Measurements from ENCODE around the gene CYTH1.

CYTH1 gene

DNA sequence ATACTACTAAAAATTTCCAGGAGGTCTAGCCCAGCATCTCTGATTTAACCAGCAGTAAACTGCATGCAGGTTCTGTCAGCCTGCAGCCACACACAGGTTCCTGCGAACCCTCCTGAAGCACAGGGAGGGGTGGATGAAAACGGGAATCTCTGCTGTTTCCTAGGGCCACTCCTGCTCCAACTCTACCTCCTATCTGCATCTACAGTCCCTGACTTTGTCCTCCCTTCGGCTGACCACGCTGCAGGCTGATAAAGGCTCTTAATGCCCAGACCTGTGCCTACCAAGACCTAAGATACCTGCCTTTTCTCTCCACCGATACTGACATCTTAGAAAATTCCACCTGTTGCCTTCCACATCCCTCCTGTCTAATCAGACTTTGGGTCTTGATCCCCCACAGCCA lies 50.2 kb downstream of the CYTH1 start:
- no peak for DNase-seq

GRCh38 chr17:78729641-78730040 lies 52.4 kb downstream of the CYTH1 start:
- no peak for DNase-seq

DNA sequence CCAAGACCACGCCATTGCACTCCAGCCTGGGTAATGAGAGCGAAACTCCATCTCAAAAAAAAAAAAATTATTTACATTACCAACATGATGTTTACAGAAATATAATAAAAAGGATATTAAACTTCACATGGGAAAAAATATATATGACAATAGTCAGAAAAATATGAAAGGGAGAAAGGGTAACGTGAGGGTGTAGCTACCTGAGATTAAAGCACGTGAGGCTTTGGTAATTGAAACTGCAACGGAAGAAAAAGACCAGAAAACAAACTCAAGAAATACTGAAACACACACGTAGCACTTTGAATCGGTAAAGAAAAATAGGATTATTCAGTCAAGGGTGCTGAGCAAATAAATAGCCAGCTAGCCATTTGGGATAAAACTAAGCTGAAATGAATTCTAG lies 53.6 kb downstream of the CYTH1 start:
- no peak for DNase-seq

GRCh38 chr17:78727476-78728229 lies 54.4 kb downstream of the CYTH1 start:
- no peak for DNase-seq

GRCh38 chr17:78727057-78727456 lies 55.0 kb downstream of the CYTH1 start:
- DNase-seq: no peak

DNA sequence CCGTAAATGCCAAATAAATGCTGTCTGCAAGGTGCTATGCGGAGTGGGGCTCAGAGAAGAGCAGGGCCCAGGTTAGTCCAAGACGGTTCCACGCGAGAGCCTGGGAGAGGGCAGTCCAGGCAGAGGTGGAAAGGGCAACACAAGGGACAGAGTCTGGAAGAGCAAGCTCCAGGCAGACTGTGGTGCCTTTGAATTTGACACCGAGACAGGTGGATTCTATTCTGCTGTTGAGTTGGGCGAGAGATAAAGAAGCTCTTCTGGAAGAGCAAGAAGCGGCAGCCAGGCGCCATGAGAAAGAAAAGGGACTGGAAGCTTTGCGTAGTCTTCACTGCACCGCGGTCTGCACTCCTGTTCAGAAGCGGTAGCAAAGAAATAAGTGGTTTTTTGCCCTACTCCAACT lies 55.6 kb downstream of the CYTH1 start:
- no peak for DNase-seq

GRCh38 chr17:78725448-78726021 lies 56.5 kb downstream of the CYTH1 start:
- DNase-seq: no peak

- no peak for DNase-seq
These were observed 57.1 kb downstream of the CYTH1 start for GRCh38 chr17:78724999-78725398.

DNA sequence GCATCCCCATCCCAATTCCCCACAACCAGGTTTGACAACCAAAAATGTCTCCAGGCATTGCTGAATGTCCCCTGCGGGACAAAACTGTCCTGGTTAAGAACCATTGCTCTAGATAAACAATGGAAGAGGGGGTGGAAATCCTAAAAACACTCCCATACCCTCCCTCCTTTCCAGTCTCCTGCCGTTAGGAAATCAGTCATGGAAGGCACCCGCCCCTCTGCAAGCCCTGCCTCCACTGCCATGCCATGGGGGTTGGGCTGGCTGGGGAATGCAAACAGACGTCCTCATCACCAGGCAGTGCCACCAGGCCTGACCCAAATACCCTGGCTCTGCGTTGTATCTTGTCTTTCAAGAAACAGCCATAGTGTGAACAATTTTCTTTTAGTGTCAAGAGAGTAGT lies 57.5 kb downstream of the CYTH1 start:
- DNase-seq: no peak

DNA sequence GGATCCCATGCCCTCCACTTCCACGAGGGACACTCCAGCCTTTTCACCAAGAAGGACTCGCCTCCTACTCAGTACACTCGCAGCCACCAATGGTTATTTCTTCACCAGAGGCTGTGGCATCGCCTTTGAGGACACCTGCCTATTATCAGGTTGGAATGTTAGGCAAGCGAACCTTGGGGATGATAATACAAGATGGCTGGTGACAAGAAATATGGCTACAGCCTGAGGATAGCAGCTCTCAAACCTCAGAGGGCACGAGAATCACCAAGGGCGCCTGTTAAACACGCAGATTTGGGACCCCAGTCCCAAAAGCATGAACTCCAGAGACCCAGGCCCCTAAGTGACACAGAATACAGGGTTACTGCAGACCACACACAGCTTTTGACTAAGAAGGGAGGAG lies 58.1 kb downstream of the CYTH1 start:
- no peak for DNase-seq

- DNase-seq: no peak
These were observed 58.9 kb downstream of the CYTH1 start for GRCh38 chr17:78723001-78723796.

DNA sequence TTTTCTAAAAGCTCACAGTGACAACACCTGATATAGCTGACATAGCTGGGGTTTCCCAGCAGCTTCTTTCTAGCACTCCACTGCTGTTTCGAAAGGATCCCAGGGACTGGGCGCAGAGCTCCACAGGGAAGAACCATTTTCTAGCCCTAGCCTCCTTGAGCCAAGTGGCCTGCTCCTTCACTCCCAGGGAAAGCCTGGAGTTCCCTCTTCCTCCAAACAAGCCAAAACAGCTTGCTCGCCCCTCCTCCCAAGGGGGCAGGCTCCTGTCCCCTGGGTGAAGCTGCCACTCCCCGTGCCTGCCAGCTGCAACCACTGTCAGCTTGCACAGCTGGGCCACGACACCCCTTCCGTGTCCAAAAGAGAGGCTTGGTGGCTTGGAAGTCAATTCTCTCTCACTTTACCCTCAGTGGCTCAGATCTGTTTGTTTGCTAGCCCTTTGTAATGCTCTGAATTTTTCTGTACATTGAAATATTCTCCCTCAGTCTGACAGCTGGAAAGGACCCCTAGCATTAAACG lies 59.8 kb downstream of the CYTH1 start:
- DNase-seq: no peak

GRCh38 chr17:78719630-78720298 lies 62.3 kb downstream of the CYTH1 start:
- DNase-seq: no peak

GRCh38 chr17:78718575-78719208 lies 63.4 kb downstream of the CYTH1 start:
- DNase-seq: no peak

DNA sequence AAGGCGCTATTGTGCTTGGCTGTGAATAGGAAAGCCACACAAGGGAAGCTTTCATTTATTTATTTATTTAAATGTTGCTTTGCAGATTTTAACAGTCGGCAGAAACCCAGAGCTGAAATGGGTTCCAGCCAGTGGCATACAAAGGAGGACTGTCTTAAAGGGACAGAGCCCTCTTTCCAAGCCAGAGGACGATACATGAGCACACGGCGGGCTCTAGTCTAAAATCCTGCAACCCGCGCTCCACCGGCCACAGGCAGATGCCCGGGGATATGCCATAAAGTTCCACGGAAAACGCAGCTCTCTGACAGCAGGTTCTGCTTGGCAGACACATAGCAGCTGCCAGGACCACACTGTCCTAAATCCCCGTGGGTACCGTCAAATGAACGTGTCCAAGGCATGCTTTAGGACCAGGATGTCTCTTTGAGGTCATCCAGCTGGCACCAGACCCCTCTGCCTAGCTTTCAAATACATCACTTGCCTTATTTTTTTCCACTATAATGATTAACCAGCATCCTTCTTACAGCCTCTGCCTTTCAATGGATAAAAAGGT lies 64.6 kb downstream of the CYTH1 start:
- DNase-seq: no peak

GRCh38 chr17:78716814-78717393 lies 65.2 kb downstream of the CYTH1 start:
- no peak for DNase-seq

DNA sequence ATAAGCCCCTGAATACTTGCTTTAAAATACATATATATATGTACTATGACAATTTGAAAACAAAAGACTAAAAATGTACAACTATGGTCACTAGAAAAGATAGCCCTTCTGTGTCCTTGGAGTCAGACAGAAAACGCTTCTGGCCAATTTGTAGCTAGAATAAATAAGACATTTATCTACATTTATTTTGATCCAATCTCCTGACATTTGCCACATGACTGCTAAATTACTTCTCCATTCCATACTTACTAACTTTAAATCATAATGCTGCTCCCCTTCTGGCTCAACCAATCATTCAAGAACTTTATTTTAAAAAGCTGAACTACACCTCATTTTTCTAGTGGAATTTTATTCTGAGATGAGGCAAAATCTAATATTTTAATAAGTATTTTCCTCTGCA lies 65.8 kb downstream of the CYTH1 start:
- no peak for DNase-seq

DNA sequence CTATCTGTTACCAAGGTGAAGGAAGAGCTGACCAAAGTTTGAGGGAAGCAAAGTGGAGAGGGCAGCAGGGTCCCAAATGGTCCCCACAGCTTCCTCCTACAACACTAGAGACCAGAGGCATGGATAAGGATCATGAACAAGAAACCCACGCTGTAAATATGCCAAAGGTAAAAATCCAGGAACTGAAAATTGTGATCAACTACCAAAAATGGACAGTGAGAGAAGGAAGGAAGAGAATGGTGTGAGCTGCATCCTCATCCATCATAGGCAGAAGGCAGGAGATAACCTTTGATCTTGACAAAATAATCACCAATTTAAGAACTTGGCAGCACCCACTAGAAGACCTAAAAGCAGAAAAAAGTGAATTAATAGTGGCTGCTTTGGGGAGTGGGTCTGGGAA lies 66.2 kb downstream of the CYTH1 start:
- no peak for DNase-seq

GRCh38 chr17:78715000-78715771 lies 66.9 kb downstream of the CYTH1 start:
- no peak for DNase-seq

GRCh38 chr17:78714534-78714933 lies 67.5 kb downstream of the CYTH1 start:
- no peak for DNase-seq

- no peak for DNase-seq
These were observed 70.0 kb downstream of the CYTH1 start for GRCh38 chr17:78712043-78712442.

Data from NCI-H187 treated with DMSO at 0.1 percent for 48 hours (cell line).